GM23338 (cell line): ENCODE results near the gene CERT1. TPM values are rescaled to one million over a fixed set of nuclear protein-coding genes. Genes with fewer than 3 reads are reported as not detected.

Experiments
- ATAC-seq: fragments of 200-7000 bp; cut with Tn5 transposase; 3 replicates; pipeline ENCODE4 v1.9.1; 2020
- DNase-seq: peaks from one replicate; pipeline ENCODE4 v3.0.0-alpha.2; 2015; ENCODE audit warnings: low spot score
- H2AFZ ChIP-seq: fragments of 200-600 bp; sonication (generic); 2 replicates; pipeline ENCODE4 v1.8.0; 2016; ENCODE audit warnings: antibody characterized with exemption, mild to moderate bottlenecking, moderate library complexity
- H3F3A ChIP-seq: fragments of 200-600 bp; sonication (generic); replicated peaks from 2 replicates; pipeline ENCODE4 v1.8.0; 2017; ENCODE audit warnings: antibody characterized with exemption, mixed run types, low read depth
- H3K27ac ChIP-seq: fragments of 200-600 bp; sonication (generic); 2 replicates; pipeline ENCODE4 v1.6.1; 2016; ENCODE audit warnings: low read depth
- H3K27me3 ChIP-seq: fragments of 200-600 bp; sonication (generic); 2 replicates; pipeline ENCODE4 v1.8.0; 2016; ENCODE audit warnings: mild to moderate bottlenecking, mixed run types, moderate library complexity; ENCODE audit not compliant: insufficient read depth
- H3K36me3 ChIP-seq: fragments of 200-600 bp; sonication (generic); 2 replicates; pipeline ENCODE4 v1.8.0; 2016; ENCODE audit warnings: mild to moderate bottlenecking; ENCODE audit not compliant: insufficient read depth
- H3K4me1 ChIP-seq: fragments of 200-600 bp; sonication (generic); 2 replicates; pipeline ENCODE4 v1.8.0; 2016; ENCODE audit warnings: mild to moderate bottlenecking, moderate library complexity; ENCODE audit not compliant: insufficient read depth
- H3K4me2 ChIP-seq: fragments of 200-600 bp; sonication (generic); 2 replicates; pipeline ENCODE4 v1.7.1; 2017; ENCODE audit warnings: mixed run types
- H3K4me3 ChIP-seq: fragments of 200-600 bp; sonication (generic); 2 replicates; pipeline ENCODE4 v1.6.1; 2016; ENCODE audit warnings: mixed run types
- H3K79me2 ChIP-seq: fragments of 200-600 bp; sonication (generic); replicated peaks from 2 replicates; pipeline ENCODE4 v1.8.0; 2017; ENCODE audit warnings: mild to moderate bottlenecking; ENCODE audit not compliant: insufficient read depth
- H3K9me2 ChIP-seq: fragments of 200-600 bp; sonication (generic); 2 replicates; pipeline ENCODE4 v1.8.0; 2017; ENCODE audit not compliant: insufficient read depth
- H4K20me1 ChIP-seq: fragments of 200-600 bp; sonication (generic); replicated peaks from 2 replicates; pipeline ENCODE4 v1.8.0; 2017; ENCODE audit warnings: mild to moderate bottlenecking; ENCODE audit not compliant: insufficient read depth
- H3K27ac Mint-ChIP-seq: 2 replicates; pipeline ENCODE4 v1.8.0; 2020; ENCODE audit warnings: inconsistent platforms, mild to moderate bottlenecking, moderate library complexity, mixed read lengths
- H3K27me3 Mint-ChIP-seq: 3 replicates; pipeline ENCODE4 v1.8.0; 2022; ENCODE audit warnings: low read depth, mild to moderate bottlenecking, moderate library complexity, mixed read lengths, inconsistent platforms; ENCODE audit not compliant: insufficient read depth, poor library complexity
- H3K36me3 Mint-ChIP-seq: 3 replicates; pipeline ENCODE4 v1.8.0; 2021; ENCODE audit warnings: low read depth, mild to moderate bottlenecking, inconsistent platforms, moderate library complexity, mixed read lengths
- H3K4me1 Mint-ChIP-seq: 3 replicates; pipeline ENCODE4 v1.8.0; 2020; ENCODE audit warnings: mild to moderate bottlenecking, inconsistent platforms, mixed read lengths
- H3K4me3 Mint-ChIP-seq: 3 replicates; pipeline ENCODE4 v1.8.0; 2021; ENCODE audit warnings: moderate library complexity, mild to moderate bottlenecking, inconsistent platforms, mixed read lengths
- H3K9me3 Mint-ChIP-seq: 3 replicates; pipeline ENCODE4 v1.8.0; 2020; ENCODE audit warnings: moderate library complexity, mild to moderate bottlenecking, inconsistent platforms, mixed read lengths
- CTCF ChIP-seq, 2 experiments: fragments of 200-600 bp in 1 of 2; sonication (generic) in 1 of 2; conservative IDR thresholded peaks; 2 replicates each; pipeline versions ENCODE4 v1.5.1 to v1.6.1; 2016 to 2017; ENCODE audit warnings: antibody characterized with exemption in 2 of 2, low read depth in 2 of 2, mild to moderate bottlenecking in 2 of 2, moderate library complexity in 1 of 2
- EZH2 ChIP-seq: fragments of 200-600 bp; sonication (generic); IDR thresholded peaks from one replicate; pipeline ENCODE4 v1.8.0; 2017; ENCODE audit warnings: antibody characterized with exemption, mild to moderate bottlenecking, low read depth; ENCODE audit not compliant: unreplicated experiment
- EZH2phosphoT487 ChIP-seq: fragments of 200-600 bp; sonication (generic); IDR thresholded peaks from one replicate; pipeline ENCODE4 v1.8.1; 2018; ENCODE audit warnings: antibody characterized with exemption; ENCODE audit not compliant: unreplicated experiment
- NANOG ChIP-seq: IDR thresholded peaks from 2 replicates; pipeline ENCODE4 v1.6.1; 2016; ENCODE audit warnings: antibody characterized with exemption, borderline replicate concordance
- POLR2AphosphoS5 ChIP-seq: IDR thresholded peaks from 2 replicates; pipeline ENCODE4 v1.6.1; 2016; ENCODE audit warnings: antibody characterized with exemption, low read depth
- REST ChIP-seq: IDR thresholded peaks from one replicate; pipeline ENCODE4 v1.6.1; 2018; ENCODE audit warnings: antibody characterized with exemption; ENCODE audit not compliant: unreplicated experiment
- STAT1 ChIP-seq: IDR thresholded peaks from one replicate; pipeline ENCODE4 v1.6.1; 2016; ENCODE audit warnings: antibody characterized with exemption; ENCODE audit not compliant: unreplicated experiment
- ZNF114 ChIP-seq: fragments of 250-450 bp; sonication (Bioruptor Pico); IDR thresholded peaks from 2 replicates; pipeline ENCODE4 v1.5.0; 2020; ENCODE audit warnings: mild to moderate bottlenecking, moderate library complexity
- ZNF331 ChIP-seq: fragments of 250-450 bp; sonication (Bioruptor Pico); IDR thresholded peaks from 2 replicates; pipeline ENCODE4 v1.5.0; 2020; ENCODE audit warnings: low read depth, mild to moderate bottlenecking, moderate library complexity
- ZNF462 ChIP-seq: fragments of 250-450 bp; sonication (Bioruptor Pico); IDR thresholded peaks from 2 replicates; pipeline ENCODE4 v1.5.0; 2020; ENCODE audit warnings: mild to moderate bottlenecking, moderate library complexity
- polyA plus RNA-seq: library from polyadenylated mRNA; unstranded; fragments of >200 nt; fragmentation: Nextera tagmentation; extraction: Ambion mirVana; gene quantifications from 2 replicates; pipeline ENCODE4 v1.2.1, GENCODE V29; 2016
- total RNA-seq: library from RNA; depleted of rRNA; stranded (reverse); fragments of >200 nt; shearing (Covaris generic); gene quantifications from 2 replicates; pipeline ENCODE4 v1.2.3, GENCODE V29; 2014

The CERT1 gene
- total and polyA plus RNA-seq, 2 experiments from 2014 or later, result 36.5 to 40.7 TPM

- TF ChIP-seq REST (no peak), ZNF462 (no peak)
These were observed 72.7 kb downstream of the CERT1 start (continued) for GRCh38 chr5:75438722-75439121.

GRCh38 chr5:75435096-75435495 is 76.3 kb downstream of the CERT1 start:
- no peaks in the 10 kb centered on the region for H3K9me3 Mint-ChIP-seq
- H3K27me3 Mint-ChIP-seq, result no peaks in the 10 kb centered on the region
- no peak for ATAC-seq
- Histone ChIP-seq H3K27me3 (no peaks in the 10 kb centered on the region), H3K9me2 (no peaks in the 10 kb centered on the region), H3K4me3 (no peak overlapping the region), H4K20me1 (peaks cover 6% of the 10 kb centered on the region; the same call in 1 of the 2 replicates), H3K4me2 (no peak overlapping the region), H3K36me3 (no peaks in the 10 kb centered on the region), H3K27ac (no peak overlapping the region), H3K79me2 (no peaks in the 10 kb centered on the region), H3K4me1 (no peaks in the 10 kb centered on the region), H2AFZ (no peak overlapping the region), H3F3A (no peaks in the 10 kb centered on the region)
- 0 out of 2 replicates have a peak overlapping the region, but pooled peaks have one; percentile 1 for H3K27ac Mint-ChIP-seq
- no peak for DNase-seq
- no peak overlapping the region for H3K4me3 Mint-ChIP-seq
- no peaks in the 10 kb centered on the region for H3K4me1 Mint-ChIP-seq
- H3K36me3 Mint-ChIP-seq, result no peaks in the 10 kb centered on the region
- TF ChIP-seq EZH2phosphoT487, result no peak
- TF ChIP-seq NANOG, result no peak
- no peak for TF ChIP-seq EZH2
- TF ChIP-seq ZNF114 (CRISPR knock-in tag), result no peak
- TF ChIP-seq POLR2AphosphoS5, result no peak
- TF ChIP-seq CTCF (conservative IDR thresholded peaks at IDR 0.05; ENCODE audit: low read depth in 2 of 2), result no peak
- no peak for TF ChIP-seq REST
- no peak for TF ChIP-seq STAT1
- TF ChIP-seq ZNF331, result no peak
